MG63 (cell line): ENCODE data around the gene INS. TPM values are rescaled to one million over a fixed set of nuclear protein-coding genes. Genes with fewer than 3 reads are reported as not detected.

Source experiments
- DNase-seq: peaks from one replicate; pipeline ENCODE4 v3.0.0-alpha.2; 2020
- H3K27me3 ChIP-seq: fragments of 250-450 bp; sonication (Bioruptor Pico); 2 replicates; pipeline ENCODE4 v1.5.1; 2020; ENCODE audit warnings: mild to moderate bottlenecking, moderate library complexity
- H3K36me3 ChIP-seq: fragments of 250-450 bp; sonication (Bioruptor Pico); 2 replicates; pipeline ENCODE4 v1.5.1; 2020; ENCODE audit warnings: mild to moderate bottlenecking, moderate library complexity
- H3K4me3 ChIP-seq: fragments of 250-450 bp; sonication (Bioruptor Pico); 2 replicates; pipeline ENCODE4 v1.5.1; 2020; ENCODE audit warnings: mild to moderate bottlenecking, moderate library complexity
- H3K9me3 ChIP-seq: fragments of 250-450 bp; sonication (Bioruptor Pico); 2 replicates; pipeline ENCODE4 v1.5.1; 2020; ENCODE audit warnings: mild to moderate bottlenecking, moderate library complexity
- total RNA-seq: library from RNA; depleted of rRNA; stranded (reverse); fragments of >200 nt; shearing (Covaris generic); gene quantifications from 2 replicates; pipeline ENCODE4 v1.2.3, GENCODE V29; 2014; ENCODE audit warnings: low replicate concordance; rRNA removed

The INS gene
- not detected in 2 replicates for total RNA-seq

DNA sequence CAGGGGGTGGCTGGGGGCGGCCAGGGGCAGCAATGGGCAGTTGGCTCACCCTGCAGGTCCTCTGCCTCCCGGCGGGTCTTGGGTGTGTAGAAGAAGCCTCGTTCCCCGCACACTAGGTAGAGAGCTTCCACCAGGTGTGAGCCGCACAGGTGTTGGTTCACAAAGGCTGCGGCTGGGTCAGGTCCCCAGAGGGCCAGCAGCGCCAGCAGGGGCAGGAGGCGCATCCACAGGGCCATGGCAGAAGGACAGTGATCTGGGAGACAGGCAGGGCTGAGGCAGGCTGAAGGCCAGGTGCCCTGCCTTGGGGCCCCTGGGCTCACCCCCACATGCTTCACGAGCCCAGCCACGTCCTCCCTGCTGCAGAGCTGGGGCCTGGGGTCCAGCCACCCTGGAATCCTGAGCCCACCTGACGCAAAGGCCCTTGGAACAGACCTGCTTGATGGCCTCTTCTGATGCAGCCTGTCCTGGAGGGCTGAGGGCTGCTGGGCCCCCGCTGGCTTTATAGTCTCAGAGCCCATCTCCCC is at the start of gene INS:
TSS of gene INS (minus strand) at position 474 of the 524 bp plus-strand sequence. CDS start at position 236, 238 bp downstream.
- DNase-seq: no peak
- Histone ChIP-seq H3K36me3 (no peaks in the 10 kb centered on the region), H3K27me3 (no peaks in the 10 kb centered on the region; the same call in 1 of the 2 replicates)

GRCh38 chr11:2210366-2211112 is 49.5 kb upstream of the INS start:
- no peak overlapping the region for H3K4me3 ChIP-seq
- H3K36me3 ChIP-seq: no peaks in the 10 kb centered on the region
- DNase-seq: no peak
- H3K27me3 ChIP-seq: no peaks in the 10 kb centered on the region
- H3K9me3 ChIP-seq: no peaks in the 10 kb centered on the region

More for the DNA sequence above, at the start of gene INS:
- Histone ChIP-seq H3K4me3 (no peak within 1 kb of the TSS), H3K9me3 (no peaks in the 10 kb centered on the region)

DNA sequence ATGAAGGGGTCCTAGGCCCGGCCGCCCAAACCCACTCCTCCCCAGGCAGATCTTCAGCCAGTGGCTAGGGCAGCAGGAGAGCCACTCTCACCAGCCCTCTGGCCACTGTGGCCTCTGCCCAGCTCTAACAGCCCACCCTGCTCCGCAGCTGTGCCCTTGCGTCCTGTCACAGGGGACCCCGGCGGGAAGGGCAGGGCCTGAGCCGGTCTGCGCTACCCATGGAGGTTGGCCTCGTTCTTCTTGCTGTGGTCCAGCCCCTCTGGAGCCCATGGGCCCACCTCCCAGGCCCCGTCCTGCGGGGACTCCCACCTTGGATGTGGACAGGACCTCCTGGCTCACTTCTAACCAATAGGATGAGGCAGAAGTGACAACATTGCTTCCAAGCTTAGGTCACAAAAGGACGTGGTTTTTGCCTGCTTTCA is 48.9 kb upstream of the INS start:
- Histone ChIP-seq H3K27me3 (no peaks in the 10 kb centered on the region), H3K4me3 (no peak overlapping the region), H3K9me3 (no peaks in the 10 kb centered on the region), H3K36me3 (no peaks in the 10 kb centered on the region)
- DNase-seq: no peak

DNA sequence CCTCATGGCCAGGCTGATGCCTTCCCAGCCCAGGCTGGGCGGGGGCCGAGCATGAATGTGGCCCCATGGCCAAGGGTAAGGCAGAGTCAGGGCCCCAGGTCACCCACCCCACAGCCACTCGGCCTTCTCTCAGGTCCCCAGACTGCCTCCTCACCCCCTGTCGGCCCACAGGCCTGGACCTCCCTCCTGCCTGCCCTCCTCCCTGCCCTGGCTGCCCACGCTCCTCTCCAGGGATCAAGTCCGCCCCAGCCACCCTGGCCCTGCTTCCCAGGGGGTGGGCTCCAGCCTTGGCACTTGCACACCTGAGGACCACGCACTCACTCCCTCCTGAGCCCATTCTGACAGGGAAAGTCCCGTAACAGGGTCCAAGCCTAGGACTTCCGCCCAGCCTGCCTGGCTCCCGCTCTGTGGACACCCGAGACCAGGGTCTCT is 48.4 kb upstream of the INS start:
- DNase-seq: no peak
- Histone ChIP-seq H3K4me3 (no peak overlapping the region), H3K36me3 (no peaks in the 10 kb centered on the region), H3K9me3 (no peaks in the 10 kb centered on the region), H3K27me3 (no peaks in the 10 kb centered on the region)

GRCh38 chr11:2208691-2209369 is 47.8 kb upstream of the INS start:
- no peak for DNase-seq
- no peaks in the 10 kb centered on the region for H3K9me3 ChIP-seq
- no peaks in the 10 kb centered on the region for H3K36me3 ChIP-seq
- H3K4me3 ChIP-seq: no peak overlapping the region
- no peaks in the 10 kb centered on the region for H3K27me3 ChIP-seq

GRCh38 chr11:2207773-2208621 is 47.0 kb upstream of the INS start:
- Histone ChIP-seq H3K9me3 (no peaks in the 10 kb centered on the region), H3K4me3 (no peak overlapping the region), H3K36me3 (no peaks in the 10 kb centered on the region), H3K27me3 (no peaks in the 10 kb centered on the region)
- no peak for DNase-seq

- no peak for DNase-seq
- Histone ChIP-seq H3K27me3 (no peaks in the 10 kb centered on the region), H3K9me3 (no peaks in the 10 kb centered on the region), H3K36me3 (no peaks in the 10 kb centered on the region), H3K4me3 (no peak overlapping the region)
These were observed 46.2 kb upstream of the INS start for GRCh38 chr11:2207212-2207611.

GRCh38 chr11:2205981-2206690 is 45.1 kb upstream of the INS start:
- Histone ChIP-seq H3K27me3 (no peaks in the 10 kb centered on the region), H3K9me3 (no peaks in the 10 kb centered on the region), H3K4me3 (no peak overlapping the region), H3K36me3 (no peaks in the 10 kb centered on the region)
- no peak for DNase-seq

DNA sequence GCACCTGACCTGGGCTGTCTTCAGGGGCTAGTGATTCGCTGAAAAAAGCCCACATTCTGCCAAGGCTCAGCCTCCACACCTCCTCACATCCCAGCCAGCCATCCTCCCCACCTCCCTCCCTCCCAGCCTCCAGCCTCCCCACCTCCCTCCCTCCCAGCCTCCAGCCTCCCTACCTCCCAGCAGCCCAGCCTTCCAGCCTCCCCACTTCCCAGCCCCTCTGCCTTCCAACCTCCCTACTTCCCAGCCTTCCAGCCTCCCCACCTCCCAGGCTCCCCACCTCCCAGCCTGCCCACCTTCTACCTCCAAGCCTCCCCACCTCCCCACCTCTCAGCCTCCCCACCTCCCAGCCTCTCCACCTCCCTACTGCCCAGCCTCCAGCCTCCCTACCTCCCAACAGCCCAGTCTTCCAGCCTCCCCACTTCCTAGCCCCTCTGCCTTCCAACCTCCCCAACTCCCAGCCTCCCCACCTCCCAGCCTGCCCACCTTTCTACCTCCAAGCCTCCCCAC is 44.3 kb upstream of the INS start:
- no peaks in the 10 kb centered on the region for H3K27me3 ChIP-seq
- no peak for DNase-seq
- no peaks in the 10 kb centered on the region for H3K9me3 ChIP-seq
- H3K4me3 ChIP-seq: no peak overlapping the region
- no peaks in the 10 kb centered on the region for H3K36me3 ChIP-seq

- Histone ChIP-seq H3K9me3 (no peaks in the 10 kb centered on the region), H3K36me3 (no peaks in the 10 kb centered on the region), H3K4me3 (no peak overlapping the region), H3K27me3 (no peaks in the 10 kb centered on the region)
- no peak for DNase-seq
These were observed 43.6 kb upstream of the INS start for GRCh38 chr11:2204361-2205213.

GRCh38 chr11:2203440-2204259 is 42.6 kb upstream of the INS start:
- H3K9me3 ChIP-seq: no peaks in the 10 kb centered on the region
- no peaks in the 10 kb centered on the region for H3K27me3 ChIP-seq
- H3K36me3 ChIP-seq: no peaks in the 10 kb centered on the region
- no peak overlapping the region for H3K4me3 ChIP-seq
- no peak for DNase-seq

DNA sequence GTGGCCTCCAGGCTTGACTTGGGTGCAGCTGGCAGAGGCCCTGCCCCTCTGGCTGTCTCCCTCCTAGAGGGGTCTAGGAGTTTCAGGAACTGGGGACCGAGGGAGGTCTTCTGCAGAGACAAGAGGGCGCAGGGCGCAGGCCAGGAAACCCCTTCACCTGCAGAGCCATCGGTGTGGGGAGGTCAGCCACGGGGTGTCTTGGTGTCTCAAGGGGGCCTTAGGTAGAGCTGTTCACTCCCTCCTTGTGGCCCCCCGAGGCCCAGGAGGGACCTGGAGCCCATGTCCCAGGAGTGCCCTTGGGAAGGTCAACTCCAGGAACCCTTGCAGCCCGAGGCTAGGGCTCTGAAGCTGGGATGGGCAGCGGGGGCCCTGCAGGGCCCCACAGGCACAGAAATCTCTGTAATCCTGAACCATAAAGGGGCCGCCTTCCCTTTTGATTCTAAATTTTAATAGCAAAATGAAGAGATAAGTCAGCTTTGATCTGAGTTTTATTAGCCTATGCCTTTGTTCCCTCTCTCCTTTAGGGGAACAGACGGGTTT is 42.0 kb upstream of the INS start:
- no peak for DNase-seq
- Histone ChIP-seq H3K4me3 (no peak overlapping the region), H3K36me3 (no peaks in the 10 kb centered on the region), H3K27me3 (no peaks in the 10 kb centered on the region), H3K9me3 (no peaks in the 10 kb centered on the region)

DNA sequence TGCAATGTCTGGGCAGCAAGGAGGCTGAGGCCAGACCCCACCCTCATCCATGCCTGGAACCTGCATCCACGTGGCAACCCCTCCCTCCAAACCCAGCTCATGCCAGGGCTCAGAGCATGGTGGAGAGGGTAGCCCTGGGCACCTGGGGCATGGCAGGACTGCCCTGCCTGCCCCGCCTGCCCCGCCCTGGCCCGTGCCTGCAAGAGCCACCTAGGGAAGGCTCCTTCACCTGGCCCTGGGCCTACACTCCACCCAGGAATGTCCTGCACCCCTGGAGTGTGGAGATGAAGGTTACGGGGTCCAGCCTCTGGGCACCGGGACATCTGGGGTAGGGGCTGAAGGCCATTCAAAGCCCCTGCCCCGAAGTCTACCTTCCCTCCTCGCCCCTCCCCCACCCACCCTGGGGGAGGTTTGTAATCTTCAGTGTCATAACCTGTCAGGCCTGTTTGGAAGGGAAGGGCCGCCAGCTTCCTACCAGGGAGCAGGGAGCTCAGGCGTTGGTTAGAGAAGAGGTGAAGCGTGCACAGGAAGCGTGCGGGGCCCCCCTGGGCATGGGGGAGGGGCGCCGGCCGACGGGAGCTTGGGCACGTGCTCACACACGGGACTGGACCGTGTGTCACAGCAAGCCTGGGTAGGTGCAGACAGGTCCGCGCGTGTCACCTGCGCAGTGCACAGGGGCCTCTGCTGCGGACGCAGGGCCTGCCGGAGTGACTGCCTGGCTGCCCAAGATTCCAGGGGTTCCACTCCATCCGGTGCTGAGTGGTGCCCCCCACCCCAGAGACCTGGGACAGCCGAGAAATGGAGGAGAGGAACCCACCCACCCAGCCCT is 41.3 kb upstream of the INS start:
- no peak for DNase-seq
- H3K27me3 ChIP-seq: no peaks in the 10 kb centered on the region
- H3K4me3 ChIP-seq: no peak overlapping the region
- no peaks in the 10 kb centered on the region for H3K9me3 ChIP-seq
- no peaks in the 10 kb centered on the region for H3K36me3 ChIP-seq

GRCh38 chr11:2201542-2201941 is 40.5 kb upstream of the INS start:
- Histone ChIP-seq H3K36me3 (no peaks in the 10 kb centered on the region), H3K9me3 (no peaks in the 10 kb centered on the region), H3K27me3 (no peaks in the 10 kb centered on the region), H3K4me3 (no peak overlapping the region)
- no peak for DNase-seq
